ENCODE results near the gene RTP2.

The RTP2 gene

GRCh38 chr3:187706971-187707370, 4.6 kb upstream of the RTP2 start:
- in situ Hi-C loops (cut with MboI; ENCODE audit: low sequenced_read_pairs, unreplicated experiment) = no loop called here
- no peak for DNase-seq (ENCODE audit: low spot score)
- TF ChIP-seq, protein P1, sequence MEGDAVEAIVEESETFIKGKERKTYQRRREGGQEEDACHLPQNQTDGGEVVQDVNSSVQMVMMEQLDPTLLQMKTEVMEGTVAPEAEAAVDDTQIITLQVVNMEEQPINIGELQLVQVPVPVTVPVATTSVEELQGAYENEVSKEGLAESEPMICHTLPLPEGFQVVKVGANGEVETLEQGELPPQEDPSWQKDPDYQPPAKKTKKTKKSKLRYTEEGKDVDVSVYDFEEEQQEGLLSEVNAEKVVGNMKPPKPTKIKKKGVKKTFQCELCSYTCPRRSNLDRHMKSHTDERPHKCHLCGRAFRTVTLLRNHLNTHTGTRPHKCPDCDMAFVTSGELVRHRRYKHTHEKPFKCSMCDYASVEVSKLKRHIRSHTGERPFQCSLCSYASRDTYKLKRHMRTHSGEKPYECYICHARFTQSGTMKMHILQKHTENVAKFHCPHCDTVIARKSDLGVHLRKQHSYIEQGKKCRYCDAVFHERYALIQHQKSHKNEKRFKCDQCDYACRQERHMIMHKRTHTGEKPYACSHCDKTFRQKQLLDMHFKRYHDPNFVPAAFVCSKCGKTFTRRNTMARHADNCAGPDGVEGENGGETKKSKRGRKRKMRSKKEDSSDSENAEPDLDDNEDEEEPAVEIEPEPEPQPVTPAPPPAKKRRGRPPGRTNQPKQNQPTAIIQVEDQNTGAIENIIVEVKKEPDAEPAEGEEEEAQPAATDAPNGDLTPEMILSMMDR (IDR thresholded peaks at IDR 0.05; ENCODE audit: borderline replicate concordance, control extremely low read depth, extremely low read depth, insufficient read depth, missing control alignments) = no peak

- no peak for DNase-seq (ENCODE audit: low spot score)
- in situ Hi-C loops (cut with MboI; ENCODE audit: low sequenced_read_pairs, unreplicated experiment) = no loop called here
- TF ChIP-seq, protein P1 (IDR thresholded peaks at IDR 0.05; ENCODE audit: borderline replicate concordance, control extremely low read depth, extremely low read depth, insufficient read depth, missing control alignments) = no peak
Observed at GRCh38 chr3:187705164-187705563, 2.8 kb upstream of the RTP2 start.

GRCh38 chr3:187700249-187700648, 2.1 kb downstream of the RTP2 start:
- TF ChIP-seq, protein P1 (IDR thresholded peaks at IDR 0.05; ENCODE audit: borderline replicate concordance, control extremely low read depth, extremely low read depth, insufficient read depth, missing control alignments) = no peak
- in situ Hi-C loops (cut with MboI; ENCODE audit: low sequenced_read_pairs, unreplicated experiment) = no loop called here
- DNase-seq (ENCODE audit: low spot score) = no peak

GRCh38 chr3:187698499-187699399, 3.6 kb downstream of the RTP2 start:
- DNase-seq (ENCODE audit: low spot score) = no peak
- in situ Hi-C loops (cut with MboI; ENCODE audit: low sequenced_read_pairs, unreplicated experiment) = no loop called here
- TF ChIP-seq, protein P1 (IDR thresholded peaks at IDR 0.05; ENCODE audit: borderline replicate concordance, control extremely low read depth, extremely low read depth, insufficient read depth, missing control alignments) = no peak

GRCh38 chr3:187696021-187696420, 6.3 kb downstream of the RTP2 start:
- TF ChIP-seq, protein P1 (IDR thresholded peaks at IDR 0.05; ENCODE audit: borderline replicate concordance, control extremely low read depth, extremely low read depth, insufficient read depth, missing control alignments) = no peak
- in situ Hi-C loops (cut with MboI; ENCODE audit: low sequenced_read_pairs, unreplicated experiment) = no loop called here
- DNase-seq (ENCODE audit: low spot score) = no peak

DNA sequence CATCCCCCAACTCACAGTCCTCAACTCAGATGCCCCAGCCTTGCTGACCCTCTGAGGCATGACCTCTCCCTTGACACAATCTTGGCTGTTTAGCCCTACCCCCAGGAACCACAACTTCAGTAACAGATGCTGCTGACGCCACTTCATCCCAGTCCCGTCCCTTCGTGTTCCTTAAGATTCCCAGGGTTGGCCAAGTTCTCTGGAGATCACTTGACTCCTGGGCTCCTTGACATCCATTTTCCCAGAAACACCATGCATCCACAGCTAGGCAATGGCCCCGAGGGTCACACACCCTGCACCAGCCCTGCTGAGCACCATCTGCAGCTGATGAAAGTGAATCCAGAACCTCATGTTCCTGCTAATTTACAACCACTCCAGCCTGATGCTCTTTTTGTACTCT, 6.9 kb downstream of the RTP2 start:
- DNase-seq (ENCODE audit: low spot score) = no peak
- TF ChIP-seq, protein P1 (IDR thresholded peaks at IDR 0.05; ENCODE audit: borderline replicate concordance, control extremely low read depth, extremely low read depth, insufficient read depth, missing control alignments) = no peak
- in situ Hi-C loops (cut with MboI; ENCODE audit: low sequenced_read_pairs, unreplicated experiment) = no loop called here

Measured in GM13976 (cell line).